SK-N-MC (cell line): Measurements from ENCODE around the gene OR5AU1.

ENCODE experiments used
- EZH2 ChIP-seq: fragments of 200-600 bp; sonication (generic); IDR thresholded peaks from one replicate; pipeline ENCODE4 v1.6.1; 2017; ENCODE audit warnings: antibody characterized with exemption
- FOXP2 ChIP-seq: optimal IDR thresholded peaks from 2 replicates; pipeline ENCODE3; 2011; ENCODE audit warnings: mild to moderate bottlenecking, moderate library complexity; ENCODE audit not compliant: insufficient read depth; ENCODE audit errors: extremely low read length, control extremely low read depth
- POLR2AphosphoS5 ChIP-seq: IDR thresholded peaks from 2 replicates; pipeline ENCODE4 v1.6.1; 2012; ENCODE audit warnings: mild to moderate bottlenecking, low read depth, low read length, borderline replicate concordance

DNA sequence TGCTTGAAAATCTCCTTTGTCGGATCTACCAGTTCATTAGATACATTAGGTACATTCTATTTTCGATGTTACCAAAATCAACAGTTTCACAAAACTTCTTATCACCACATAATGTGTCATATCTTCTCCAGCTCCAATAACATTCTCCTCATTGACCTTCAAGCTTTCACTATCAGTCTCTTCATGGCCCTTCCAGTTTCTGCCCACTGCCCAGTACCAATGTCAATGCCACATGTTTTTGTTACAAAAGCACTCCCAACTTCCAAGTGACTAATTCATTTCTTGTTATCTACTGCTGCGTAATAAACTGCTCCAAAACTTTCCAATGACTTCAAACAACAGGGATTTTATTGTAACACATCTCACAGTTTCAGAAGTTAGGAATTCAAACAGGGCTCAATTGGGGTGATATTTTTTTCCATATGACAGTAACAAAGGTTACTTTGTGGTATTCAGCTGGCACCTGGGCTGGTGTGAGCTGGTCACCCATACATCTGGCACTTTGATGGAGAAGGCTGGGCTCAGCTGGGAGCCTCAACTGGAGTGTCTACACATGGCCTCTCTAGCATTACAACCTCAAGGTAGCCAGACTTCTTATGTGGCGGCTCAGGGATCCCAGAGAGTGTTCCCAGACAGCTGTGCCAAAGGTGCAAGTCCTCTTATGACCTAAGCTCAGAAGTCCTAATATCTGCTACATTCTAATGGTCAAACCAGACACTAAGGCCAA lies 6.1 kb downstream of the OR5AU1 start:
- TF ChIP-seq EZH2 (no peak), POLR2AphosphoS5 (no peak), FOXP2 (no peak)
